ENCODE measurements around the gene TUBGCP2.

TUBGCP2 gene

GRCh38 chr10:133292919-133293809 is 15.5 kb downstream of the TUBGCP2 start:
- TF ChIP-seq EZH2phosphoT487 (IDR thresholded peaks at IDR 0.05; ENCODE audit: borderline replicate concordance, low read length) (no peak), CTCF (IDR thresholded peaks at IDR 0.05; ENCODE audit: low read depth, low read length, poor library complexity, severe bottlenecking) (no peak)
- H3K9me3 ChIP-seq (ENCODE audit: control insufficient read depth, insufficient read depth, low read length), result no peaks in the 10 kb centered on the region
- H3K36me3 ChIP-seq (ENCODE audit: control insufficient read depth, low read length), result peaks cover 61% of the 10 kb centered on the region
- no peaks in the 10 kb centered on the region for H3K79me2 ChIP-seq (ENCODE audit: control insufficient read depth, low read length)
- no peak overlapping the region for H3K4me2 ChIP-seq (ENCODE audit: low read length)
- H3K9me2 ChIP-seq (replicated peaks; ENCODE audit: control insufficient read depth, low read length), result no peaks in the 10 kb centered on the region
- no peaks in the 10 kb centered on the region for H3K27me3 ChIP-seq (ENCODE audit: control insufficient read depth, low read length)
- H3K27ac ChIP-seq (ENCODE audit: low read depth, low read length), result no peak overlapping the region
- no peaks in the 10 kb centered on the region for H4K20me1 ChIP-seq (ENCODE audit: control insufficient read depth, insufficient read depth, low read depth, low read length)
- no peak overlapping the region for H3K4me3 ChIP-seq (ENCODE audit: low read length)
- H3F3A ChIP-seq (ENCODE audit: control insufficient read depth, insufficient read depth), result no peaks in the 10 kb centered on the region
- no peaks in the 10 kb centered on the region for H3K4me1 ChIP-seq (ENCODE audit: control insufficient read depth, low read length)

GRCh38 chr10:133289761-133290160 is 18.9 kb downstream of the TUBGCP2 start:
- Histone ChIP-seq H3K36me3 (ENCODE audit: control insufficient read depth, low read length) (peaks cover 49% of the 10 kb centered on the region), H3K4me1 (ENCODE audit: control insufficient read depth, low read length) (no peaks in the 10 kb centered on the region), H3F3A (ENCODE audit: control insufficient read depth, insufficient read depth) (no peaks in the 10 kb centered on the region), H4K20me1 (ENCODE audit: control insufficient read depth, insufficient read depth, low read depth, low read length) (no peaks in the 10 kb centered on the region), H3K9me2 (replicated peaks; ENCODE audit: control insufficient read depth, low read length) (no peaks in the 10 kb centered on the region), H3K27ac (ENCODE audit: low read depth, low read length) (no peak overlapping the region), H3K79me2 (ENCODE audit: control insufficient read depth, low read length) (no peaks in the 10 kb centered on the region), H3K27me3 (ENCODE audit: control insufficient read depth, low read length) (no peaks in the 10 kb centered on the region), H3K4me2 (ENCODE audit: low read length) (no peak overlapping the region), H3K9me3 (ENCODE audit: control insufficient read depth, insufficient read depth, low read length) (no peaks in the 10 kb centered on the region), H3K4me3 (ENCODE audit: low read length) (no peak overlapping the region)
- TF ChIP-seq CTCF (IDR thresholded peaks at IDR 0.05; ENCODE audit: low read depth, low read length, poor library complexity, severe bottlenecking), result no peak
- TF ChIP-seq EZH2phosphoT487 (IDR thresholded peaks at IDR 0.05; ENCODE audit: borderline replicate concordance, low read length), result no peak

- no peaks in the 10 kb centered on the region for H3K4me1 ChIP-seq (ENCODE audit: control insufficient read depth, low read length)
- no peak overlapping the region for H3K27ac ChIP-seq (ENCODE audit: low read depth, low read length)
- no peak overlapping the region for H3K4me2 ChIP-seq (ENCODE audit: low read length)
- no peaks in the 10 kb centered on the region for H3K9me2 ChIP-seq (replicated peaks; ENCODE audit: control insufficient read depth, low read length)
- H4K20me1 ChIP-seq (ENCODE audit: control insufficient read depth, insufficient read depth, low read depth, low read length), result no peaks in the 10 kb centered on the region
- peaks cover 47% of the 10 kb centered on the region for H3K36me3 ChIP-seq (ENCODE audit: control insufficient read depth, low read length)
- H3K4me3 ChIP-seq (ENCODE audit: low read length), result no peak overlapping the region
- H3K27me3 ChIP-seq (ENCODE audit: control insufficient read depth, low read length), result no peaks in the 10 kb centered on the region
- no peaks in the 10 kb centered on the region for H3F3A ChIP-seq (ENCODE audit: control insufficient read depth, insufficient read depth)
- H3K79me2 ChIP-seq (ENCODE audit: control insufficient read depth, low read length), result no peaks in the 10 kb centered on the region
- no peak for TF ChIP-seq CTCF (IDR thresholded peaks at IDR 0.05; ENCODE audit: low read depth, low read length, poor library complexity, severe bottlenecking)
- TF ChIP-seq EZH2phosphoT487 (IDR thresholded peaks at IDR 0.05; ENCODE audit: borderline replicate concordance, low read length), result no peak
- no peaks in the 10 kb centered on the region for H3K9me3 ChIP-seq (ENCODE audit: control insufficient read depth, insufficient read depth, low read length)
Observed at GRCh38 chr10:133287832-133288500, 20.7 kb downstream of the TUBGCP2 start.
